Activated CD4-positive, alpha-beta T cell treated with anti-CD3 and anti-CD28 coated beads, Interleukin-2, amount 50 U/mL, for 4 hours (primary cell): ENCODE measurements around the gene PITPNM3.

Experiments
- DNase-seq, 2 experiments: peaks; one replicate each; pipeline ENCODE4 v3.0.0-alpha.2; 2020

PITPNM3 gene

DNA sequence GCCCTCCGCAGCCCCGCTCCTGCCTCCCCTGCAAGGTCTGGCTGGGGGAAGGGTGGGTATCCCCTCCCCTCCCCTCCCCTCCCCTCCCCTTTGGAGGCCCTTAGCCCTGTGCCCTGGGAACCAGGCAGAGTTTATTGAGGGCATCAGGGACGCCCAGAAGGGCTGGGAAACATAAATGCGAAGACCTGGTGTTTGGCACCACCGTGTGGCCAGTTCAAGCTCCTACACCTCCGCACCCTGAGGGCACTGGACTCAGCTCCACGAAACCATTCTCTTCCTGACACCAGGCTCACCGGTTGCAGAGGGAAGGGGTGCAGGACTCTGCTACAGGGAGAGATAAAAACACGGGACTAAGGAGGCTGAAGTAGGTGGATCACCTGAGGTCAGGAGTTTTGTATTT lies 120.4 kb downstream of the PITPNM3 start:
- peak; percentile 51 to 53 for DNase-seq

DNA sequence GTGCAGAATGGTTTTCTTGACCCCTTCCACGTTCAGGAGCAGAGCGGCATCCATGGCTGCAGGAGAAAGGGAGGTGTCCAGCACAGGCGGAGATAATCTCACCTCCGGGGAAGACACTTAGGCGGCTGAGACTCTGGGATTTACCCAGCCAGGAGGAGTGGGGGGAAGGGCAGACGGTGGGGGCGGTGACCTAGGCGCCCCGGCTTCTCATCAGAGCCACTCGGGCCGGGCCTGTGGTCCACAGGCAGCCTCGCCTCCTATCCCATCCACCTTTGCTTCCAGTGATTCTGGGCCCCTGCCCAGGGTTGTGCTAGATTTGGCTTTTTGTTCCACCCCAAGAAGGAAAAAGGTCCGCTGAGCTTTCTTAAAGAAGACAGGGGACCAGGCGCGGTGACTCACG lies 121.3 kb downstream of the PITPNM3 start, which contains the start of gene AIPL1:
TSS of gene AIPL1 (minus strand) at position 71 of the 400 bp plus-strand sequence. CDS start at position 54, 17 bp downstream.
- no peak for DNase-seq

DNA sequence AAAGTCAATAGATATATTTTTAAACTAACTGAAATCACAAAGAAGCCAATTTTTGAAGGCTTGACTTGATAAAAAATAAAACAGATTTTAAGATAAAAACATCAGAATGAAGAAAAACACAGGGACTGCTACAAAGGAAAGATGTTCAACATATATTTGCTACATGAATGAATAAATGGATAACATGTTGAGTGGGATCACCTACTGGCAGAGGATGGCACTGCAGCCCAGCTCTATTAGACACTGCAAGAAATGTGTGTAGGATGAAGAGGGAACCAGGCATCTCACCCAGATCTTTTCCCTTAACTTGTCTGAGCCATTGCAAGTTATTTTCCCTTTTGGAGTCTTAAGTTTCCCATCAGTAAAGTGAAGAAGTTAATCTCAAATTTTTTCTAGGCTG lies 125.6 kb downstream of the PITPNM3 start:
- DNase-seq = no peak

DNA sequence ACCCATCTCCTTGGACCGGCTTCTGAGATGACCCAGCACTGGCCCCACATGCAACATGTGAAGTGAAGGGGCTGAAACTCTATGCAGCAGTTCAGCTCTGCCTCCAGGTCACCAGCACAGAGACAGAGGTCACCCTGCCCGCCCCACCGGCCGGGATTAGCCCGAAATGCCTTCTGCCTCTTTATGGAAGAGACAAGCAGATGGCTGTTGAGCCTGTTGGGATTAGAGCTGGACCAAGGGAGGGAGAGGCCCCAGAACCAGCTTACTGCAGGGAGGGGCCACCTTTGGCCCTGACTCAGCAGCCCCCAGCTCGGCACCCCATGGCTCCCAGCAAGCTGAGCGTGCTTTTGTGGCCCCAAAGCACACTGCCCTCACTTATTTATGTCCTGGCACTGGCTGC lies 127.1 kb downstream of the PITPNM3 start:
- no peak for DNase-seq

DNA sequence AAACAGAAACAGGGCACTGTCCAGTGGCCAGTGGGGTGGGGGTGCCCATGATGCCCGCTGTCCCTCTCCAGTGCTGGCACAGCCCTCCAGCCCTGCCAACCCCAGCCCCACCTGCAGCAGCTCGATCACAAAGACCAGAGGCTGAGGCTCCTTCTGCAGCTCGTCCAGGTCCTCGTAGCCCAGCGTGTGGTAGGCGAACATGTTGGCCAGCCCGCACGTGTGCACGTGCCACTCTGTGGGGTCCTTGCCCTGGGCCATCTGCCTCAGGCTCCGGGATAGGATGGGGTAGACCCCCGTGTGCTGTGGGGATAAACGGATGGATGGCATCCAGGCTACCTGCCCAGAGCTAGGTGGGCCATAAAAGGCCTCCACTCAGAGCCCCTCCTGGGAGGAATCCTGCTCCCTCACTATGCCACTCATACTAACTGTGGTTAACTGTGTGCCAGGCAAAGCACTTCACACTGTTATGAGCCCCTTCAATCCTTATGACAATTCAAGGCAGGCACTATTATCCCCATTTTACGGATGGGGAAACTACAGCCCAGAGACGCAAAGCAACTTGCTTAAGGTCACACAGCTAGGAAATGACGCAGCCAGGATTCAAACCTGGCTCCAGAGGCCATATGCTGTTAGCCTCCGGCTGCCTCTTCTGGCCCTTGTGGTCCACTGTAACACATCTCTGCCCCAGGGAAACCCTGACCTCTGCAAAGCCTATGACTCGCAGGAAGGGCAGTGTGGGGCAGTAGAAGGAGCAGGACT lies 128.0 kb downstream of the PITPNM3 start:
- DNase-seq = no peak

DNA sequence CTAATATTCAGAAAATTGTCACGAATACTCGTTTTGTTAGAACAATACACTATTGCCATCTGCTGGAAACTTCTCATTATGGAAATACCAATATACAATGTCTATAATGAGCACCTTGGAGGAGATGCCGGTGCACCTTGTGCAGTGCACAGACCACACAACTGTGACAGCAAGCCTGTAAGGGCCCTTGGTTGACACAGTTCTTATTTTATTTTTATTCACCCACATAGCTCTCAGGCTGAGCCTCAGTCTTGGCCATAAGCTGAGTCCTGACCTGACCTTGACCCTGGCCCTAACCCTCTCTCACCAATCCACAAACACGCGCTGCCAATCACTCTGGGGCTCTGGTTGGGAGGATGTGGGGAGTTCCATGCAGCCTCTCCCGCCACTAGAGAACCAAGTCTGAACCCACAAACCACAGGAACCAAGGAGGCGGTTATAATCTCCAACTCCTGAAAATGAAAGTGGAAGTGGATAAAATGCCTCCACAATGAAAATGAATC lies 129.0 kb downstream of the PITPNM3 start:
- DNase-seq = no peak

DNA sequence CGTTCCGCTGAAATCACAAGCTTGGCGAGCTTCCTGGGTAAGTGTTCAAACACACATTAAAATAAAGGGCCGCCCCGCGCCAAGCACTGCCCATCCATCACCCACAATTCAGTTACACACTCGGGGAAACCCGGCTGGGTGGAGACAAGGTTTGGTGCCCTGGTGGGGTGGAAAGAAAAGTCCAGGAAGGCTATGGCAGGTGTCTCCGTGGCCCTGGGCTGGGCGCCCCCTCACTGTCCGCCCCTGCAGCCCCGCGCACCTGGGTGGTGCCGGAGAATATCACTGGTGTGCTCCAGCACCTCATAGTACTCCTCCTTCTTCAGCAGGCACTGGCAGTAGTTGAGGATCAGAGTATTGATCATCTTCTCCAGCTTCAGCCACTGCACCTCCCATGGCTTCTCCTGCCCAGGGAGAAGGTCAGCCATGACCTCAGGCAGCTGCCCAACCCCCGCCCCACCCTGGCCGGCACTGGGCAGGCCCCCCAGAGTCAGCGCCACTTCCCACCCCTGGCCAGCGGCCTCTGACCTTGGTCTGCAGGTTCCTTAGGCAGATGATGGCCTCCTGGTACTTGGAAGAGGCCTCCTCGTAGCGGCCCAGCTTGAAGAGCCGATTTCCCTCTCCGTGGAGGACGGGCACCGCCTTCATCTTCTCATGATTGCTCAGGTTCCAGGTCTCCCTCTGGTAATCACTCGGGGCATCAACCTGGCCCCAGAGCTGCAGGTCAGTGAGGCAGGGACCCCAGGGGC lies 129.8 kb downstream of the PITPNM3 start:
- DNase-seq = no peak

DNA sequence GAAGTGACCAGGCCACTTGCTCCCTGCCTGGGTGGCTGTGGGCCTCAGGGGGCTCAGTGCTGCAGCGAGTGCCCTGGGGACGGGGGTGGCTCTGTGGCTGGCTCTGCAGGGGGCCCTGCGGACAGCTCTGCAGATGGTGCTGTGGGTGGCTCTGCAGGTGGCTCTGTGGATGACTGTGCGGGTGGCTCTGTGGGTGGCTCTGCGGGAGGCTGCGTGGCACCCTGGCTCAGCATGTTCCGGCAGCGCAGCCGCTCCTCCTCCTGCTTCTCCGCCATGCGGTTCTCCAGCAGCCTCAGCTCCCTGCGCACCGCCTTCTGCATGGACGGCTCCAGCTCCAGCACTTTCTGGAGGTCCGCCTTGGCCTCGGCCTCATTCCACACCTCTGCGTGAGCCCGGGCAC lies 130.9 kb downstream of the PITPNM3 start:
- DNase-seq = no peak

DNA sequence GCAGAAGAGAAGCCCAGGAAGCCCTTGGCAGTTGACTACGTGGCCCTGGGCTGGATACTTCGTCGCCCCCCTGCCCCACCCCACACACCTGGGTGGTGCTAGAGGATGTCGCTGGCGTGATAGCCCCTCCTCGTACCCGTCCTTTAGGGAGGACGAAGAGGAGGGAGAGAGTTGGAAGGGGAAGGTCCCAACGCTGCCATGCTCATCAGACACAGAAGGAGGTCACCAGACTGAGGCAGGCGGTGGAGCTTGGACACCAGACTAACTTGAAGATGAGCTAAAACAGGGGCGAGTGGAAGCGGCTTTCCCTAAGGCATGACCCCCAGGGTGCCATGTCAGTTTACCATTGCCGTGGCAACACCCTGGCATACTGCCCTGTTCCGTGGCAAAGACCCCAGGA lies 132.4 kb downstream of the PITPNM3 start:
- no peak for DNase-seq

DNA sequence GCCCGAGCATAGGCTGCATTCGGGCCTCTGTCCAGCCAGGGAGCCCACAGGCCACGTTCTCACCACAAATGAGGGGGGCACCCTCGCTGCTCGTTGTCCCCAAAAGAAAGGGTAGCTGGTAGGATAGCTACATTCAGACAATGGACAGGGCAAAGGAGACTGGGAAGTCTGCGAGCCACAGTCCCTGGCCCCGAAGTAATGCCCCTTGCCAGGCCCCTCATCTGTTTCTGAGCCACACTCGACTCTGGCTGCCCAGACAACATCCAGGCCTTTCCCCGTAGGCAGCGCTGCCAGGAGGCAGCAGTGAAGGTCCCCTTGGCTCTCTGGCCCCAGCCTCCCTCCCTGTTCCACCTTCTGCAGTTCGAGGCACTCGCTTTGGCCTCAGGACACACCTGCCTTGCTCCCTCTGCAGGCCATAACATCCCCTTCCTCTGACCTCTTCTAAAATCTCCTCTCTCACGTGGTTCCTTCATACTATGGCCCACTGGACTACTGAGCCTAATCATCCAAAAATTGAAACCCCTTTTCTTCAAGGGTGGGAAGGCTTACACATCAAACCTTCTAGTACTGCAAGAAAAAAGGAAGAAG lies 133.6 kb downstream of the PITPNM3 start:
- DNase-seq = no peak

DNA sequence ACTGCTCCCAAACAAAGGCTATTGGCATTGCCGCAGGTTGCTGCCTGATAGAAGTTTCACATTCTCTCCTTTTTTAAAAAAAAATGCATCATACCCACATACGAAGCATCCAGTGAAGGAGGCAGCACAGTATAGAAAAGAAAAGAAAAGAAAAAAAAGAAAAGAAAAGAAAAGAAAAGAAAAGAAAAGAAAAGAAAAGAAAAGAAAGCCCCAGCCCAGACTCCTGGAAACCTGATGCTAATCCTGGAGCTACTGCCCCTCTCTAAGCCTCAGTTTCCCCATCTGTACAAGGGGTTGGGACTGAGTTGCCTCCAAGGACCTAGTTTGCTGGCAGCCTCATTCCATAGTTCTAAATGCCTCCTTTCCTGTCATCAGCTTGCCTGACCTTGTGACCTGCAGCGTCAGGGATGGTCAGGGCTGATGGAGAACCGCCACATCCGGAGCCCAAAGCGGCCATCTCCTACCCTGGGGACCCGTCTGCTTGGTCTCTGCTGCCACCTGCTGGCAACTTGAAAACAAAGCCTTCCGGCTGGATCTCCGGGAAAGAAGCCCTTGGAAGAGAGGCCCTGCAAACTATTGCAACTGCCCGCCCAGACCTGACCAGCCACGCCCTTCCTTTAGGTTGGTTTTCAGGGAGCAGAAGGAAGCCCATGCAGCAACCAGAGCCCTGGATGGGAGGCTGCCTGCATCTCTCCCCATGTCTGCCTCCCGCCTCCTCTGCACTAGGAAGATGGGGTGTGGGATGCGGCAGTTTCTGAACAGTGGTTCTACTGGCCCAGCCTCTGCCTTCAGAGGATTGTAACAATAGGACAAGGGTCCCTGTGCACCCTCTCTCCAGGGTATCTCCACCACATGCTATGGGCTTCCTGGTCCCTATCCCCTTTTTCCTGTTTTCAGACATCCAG lies 134.4 kb downstream of the PITPNM3 start:
- DNase-seq = peak; percentile 63 to 65

DNA sequence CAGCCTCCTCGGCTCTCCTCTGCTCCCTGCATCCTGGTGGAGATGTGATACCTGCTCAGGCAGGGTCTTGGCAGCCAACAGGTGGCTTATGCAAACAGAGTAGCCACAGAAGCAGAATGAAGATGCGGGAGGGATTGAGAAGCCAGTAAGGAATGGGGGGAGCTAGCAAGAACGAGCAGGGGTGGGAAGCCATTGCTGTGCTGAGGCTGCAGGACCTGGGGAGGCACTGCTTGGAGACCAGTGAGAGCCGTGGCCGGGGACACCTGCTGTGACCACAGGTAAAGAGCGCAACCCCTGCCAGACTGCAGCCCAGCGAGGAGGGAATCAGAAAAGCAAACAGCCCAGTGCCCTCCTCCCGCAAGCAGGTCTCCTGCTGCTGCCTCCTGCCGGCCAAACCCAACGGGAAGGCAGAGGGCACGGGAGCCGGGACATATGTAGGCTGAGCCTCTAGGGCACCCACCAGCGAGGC lies 136.1 kb downstream of the PITPNM3 start:
- peak in 1 of 2 experiments; percentile 9 for DNase-seq

DNA sequence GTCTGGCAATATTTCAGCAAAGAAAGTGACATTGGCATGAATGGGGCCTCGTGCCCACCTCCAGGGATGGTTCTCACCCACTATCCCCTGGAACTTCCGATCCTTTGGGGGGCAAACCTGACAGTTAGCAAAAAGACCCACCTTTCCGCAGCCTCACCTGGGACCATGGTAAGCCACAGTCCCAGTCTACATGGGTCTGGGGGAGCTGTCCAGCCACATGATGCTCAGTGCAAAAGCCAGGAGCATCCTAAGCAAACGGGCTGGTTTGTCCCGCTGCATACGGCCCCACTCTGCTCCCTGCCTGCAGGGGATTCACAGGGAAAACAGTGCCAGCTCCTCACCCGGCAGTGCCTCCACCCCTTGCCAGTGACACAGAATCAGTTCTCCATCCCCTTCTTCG lies 140.7 kb downstream of the PITPNM3 start:
- no peak for DNase-seq

DNA sequence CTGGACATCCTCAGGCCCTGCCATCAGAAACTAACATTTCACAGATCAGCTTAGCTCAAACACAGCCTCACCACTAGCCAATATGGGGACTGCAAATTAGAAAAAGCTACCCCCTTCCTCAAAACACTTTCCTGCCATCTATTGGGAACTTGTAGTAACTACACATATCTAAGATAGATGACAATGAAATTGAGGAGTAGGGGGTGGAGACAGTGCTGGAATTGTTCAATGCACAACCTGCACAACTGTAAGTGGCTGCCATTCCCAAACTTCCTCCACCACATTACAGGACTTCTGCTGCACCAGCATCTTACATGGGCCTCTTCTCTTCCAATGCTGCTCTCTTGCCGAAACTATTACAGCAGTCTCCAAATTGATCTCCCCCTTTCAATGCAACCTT lies 143.3 kb downstream of the PITPNM3 start:
- DNase-seq = no peak

DNA sequence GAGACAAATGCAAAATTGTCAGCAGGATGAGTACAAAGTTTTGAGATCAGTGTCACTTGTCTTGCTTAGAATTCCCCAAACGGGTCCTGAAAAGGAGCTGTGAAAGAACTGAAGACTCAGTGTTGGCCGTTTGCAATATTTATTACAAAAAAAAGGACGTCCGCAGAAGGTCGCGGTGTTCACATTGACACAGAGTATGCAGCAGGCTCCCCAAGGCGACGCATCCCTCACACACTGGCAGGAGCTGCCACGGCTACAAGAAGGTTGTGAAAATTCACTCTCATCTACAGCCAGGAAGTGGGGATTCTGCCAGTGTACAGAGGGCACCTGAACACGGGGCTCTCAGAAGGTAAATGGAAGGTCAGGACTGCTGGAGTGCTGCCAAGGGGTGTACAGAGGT lies 147.6 kb downstream of the PITPNM3 start:
- DNase-seq = no peak

DNA sequence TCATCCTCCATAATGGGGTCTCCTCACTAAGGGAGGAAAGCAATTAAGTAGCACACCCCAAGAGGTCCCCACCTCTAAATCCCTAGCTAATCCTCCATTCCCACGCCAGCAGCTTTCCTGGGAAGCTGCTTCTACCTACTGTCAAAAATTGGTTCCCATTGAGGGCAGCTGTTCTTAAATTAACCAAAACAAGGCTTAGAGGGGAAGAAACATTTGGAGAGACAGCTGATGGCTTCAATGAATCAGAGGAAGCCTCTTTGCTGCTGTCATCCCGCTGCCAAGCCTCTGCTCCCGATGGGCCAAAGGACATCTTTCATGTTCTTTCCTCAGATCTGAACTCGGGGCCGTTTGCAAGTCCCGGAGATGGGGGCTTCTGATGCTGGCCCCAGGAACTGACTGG lies 148.1 kb downstream of the PITPNM3 start:
- no peak for DNase-seq

DNA sequence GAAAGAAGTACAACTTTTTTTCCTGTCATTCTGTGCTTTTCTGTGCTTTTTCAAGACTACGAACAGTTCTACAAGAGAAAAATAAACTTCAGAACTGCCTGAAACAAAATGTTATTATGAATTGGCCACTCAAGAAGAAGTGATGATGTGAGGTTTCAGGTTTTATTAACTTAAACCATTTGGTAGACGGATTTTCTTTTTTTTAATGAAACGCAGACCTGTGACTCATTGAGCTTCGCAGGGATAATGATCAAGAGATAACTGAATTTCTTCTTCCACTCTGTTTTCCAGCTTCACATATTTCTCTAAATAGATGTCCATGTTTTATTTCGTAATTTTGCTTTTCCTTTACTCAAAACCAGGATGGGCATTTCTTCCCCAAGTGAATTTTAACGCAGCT lies 154.1 kb downstream of the PITPNM3 start:
- DNase-seq = no peak
